ENCODE measurements around the gene SLC24A4. TPM values are rescaled to one million over a fixed set of nuclear protein-coding genes. Genes with fewer than 3 reads are reported as not detected.

SLC24A4 gene
- total RNA-seq, 1 donor from 2014 or later, result 1.5 TPM

GRCh38 chr14:92459030-92459949 is 136.3 kb downstream of the SLC24A4 start:
- no peaks in the 10 kb centered on the region for H3K27me3 ChIP-seq
- H3K27ac ChIP-seq, result no peak overlapping the region
- H3K9me3 ChIP-seq, result no peaks in the 10 kb centered on the region
- DNase-seq (ENCODE audit: extremely low spot score in 2 of 2), result peak in 1 of 2 donors; percentile 84
- H3K4me3 ChIP-seq, result no peak overlapping the region
- intact Hi-C loops (cut with DNase I), result no loop called here
- H3K36me3 ChIP-seq, result no peaks in the 10 kb centered on the region
- H3K4me1 ChIP-seq, result no peaks in the 10 kb centered on the region
- TF ChIP-seq POLR2AphosphoS5 (IDR thresholded peaks at IDR 0.05; ENCODE audit: insufficient read depth in 1 of 2, low read depth in 1 of 2), result no peak
- TF ChIP-seq CTCF (IDR thresholded peaks at IDR 0.05), result no peak
- no peak for TF ChIP-seq POLR2A (IDR thresholded peaks at IDR 0.05)

- H3K4me3 ChIP-seq, result no peak overlapping the region
- no peaks in the 10 kb centered on the region for H3K9me3 ChIP-seq
- no peaks in the 10 kb centered on the region for H3K36me3 ChIP-seq
- TF ChIP-seq POLR2AphosphoS5 (IDR thresholded peaks at IDR 0.05; ENCODE audit: insufficient read depth in 1 of 2, low read depth in 1 of 2) (no peak), POLR2A (IDR thresholded peaks at IDR 0.05) (no peak), CTCF (IDR thresholded peaks at IDR 0.05) (no peak)
- H3K27me3 ChIP-seq, result no peaks in the 10 kb centered on the region
- intact Hi-C loops (cut with DNase I), result no loop called here
- no peak for DNase-seq (ENCODE audit: extremely low spot score in 2 of 2)
- H3K4me1 ChIP-seq, result no peaks in the 10 kb centered on the region
- no peak overlapping the region for H3K27ac ChIP-seq
Measured at GRCh38 chr14:92459950-92460421, 137.0 kb downstream of the SLC24A4 start.

GRCh38 chr14:92460541-92460915 is 137.6 kb downstream of the SLC24A4 start:
- Histone ChIP-seq H3K27ac (no peak overlapping the region), H3K4me1 (no peaks in the 10 kb centered on the region), H3K4me3 (no peak overlapping the region), H3K27me3 (no peaks in the 10 kb centered on the region), H3K9me3 (no peaks in the 10 kb centered on the region), H3K36me3 (no peaks in the 10 kb centered on the region)
- DNase-seq (ENCODE audit: extremely low spot score in 2 of 2), result peak in 1 of 2 donors; percentile 40
- intact Hi-C loops (cut with DNase I), result no loop called here
- TF ChIP-seq POLR2AphosphoS5 (IDR thresholded peaks at IDR 0.05; ENCODE audit: insufficient read depth in 1 of 2, low read depth in 1 of 2), result no peak
- no peak for TF ChIP-seq CTCF (IDR thresholded peaks at IDR 0.05)
- no peak for TF ChIP-seq POLR2A (IDR thresholded peaks at IDR 0.05)

- TF ChIP-seq POLR2AphosphoS5 (IDR thresholded peaks at IDR 0.05; ENCODE audit: insufficient read depth in 1 of 2, low read depth in 1 of 2) (no peak), CTCF (IDR thresholded peaks at IDR 0.05) (no peak), POLR2A (IDR thresholded peaks at IDR 0.05) (no peak)
- Histone ChIP-seq H3K36me3 (no peaks in the 10 kb centered on the region), H3K27ac (no peak overlapping the region), H3K9me3 (no peaks in the 10 kb centered on the region), H3K27me3 (no peaks in the 10 kb centered on the region), H3K4me1 (no peaks in the 10 kb centered on the region), H3K4me3 (no peak overlapping the region)
- DNase-seq (ENCODE audit: extremely low spot score in 2 of 2), result peak in 1 of 2 donors; percentile 77
- intact Hi-C loops (cut with DNase I), result no loop called here
Measured at GRCh38 chr14:92460916-92461579, 138.1 kb downstream of the SLC24A4 start.

All from vagina (tissue), 2 donors.